Retinal pigment epithelial cell (primary cell): ENCODE data around the gene ABCB8.

Experiments used
- DNase-seq: peaks from one replicate; pipeline ENCODE4 v3.0.0-alpha.2; 2010; ENCODE audit warnings: low read depth
- H3K4me3 ChIP-seq: 2 replicates; pipeline ENCODE4 v1.5.1; 2011; ENCODE audit warnings: mild to moderate bottlenecking, low read length, control low read depth, moderate library complexity
- CTCF ChIP-seq: conservative IDR thresholded peaks from 2 replicates; pipeline ENCODE4 v1.5.1; 2011; ENCODE audit warnings: low read depth, low read length, control low read depth, inconsistent platforms

The ABCB8 gene

GRCh38 chr7:151028948-151029501 lies 775 bp downstream of the ABCB8 start:
- peak overlapping the region; percentile 83 for H3K4me3 ChIP-seq
- DNase-seq, result no peak
- no peak for TF ChIP-seq CTCF

DNA sequence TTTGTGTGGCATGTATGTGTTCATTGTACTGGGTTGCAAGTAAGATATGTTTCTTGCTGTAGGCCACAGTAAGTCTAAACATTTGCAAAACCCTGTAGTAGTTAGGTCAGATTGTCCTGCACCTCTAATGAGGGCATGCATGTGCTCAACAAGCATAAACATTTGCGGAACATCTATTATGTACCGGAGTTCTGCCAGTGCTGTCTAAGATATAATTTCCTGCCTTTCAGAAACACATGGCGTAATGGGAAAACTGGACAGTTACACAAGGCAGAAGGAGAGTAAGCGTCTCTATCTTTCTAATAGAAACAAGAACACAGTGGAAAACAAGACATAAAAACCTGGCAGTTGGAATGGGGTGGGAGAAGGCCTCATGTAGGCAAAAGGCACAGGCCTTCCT lies 2.8 kb downstream of the ABCB8 start:
- DNase-seq, result no peak
- no peak for TF ChIP-seq CTCF

GRCh38 chr7:151032936-151033863 lies 5.0 kb downstream of the ABCB8 start:
- no peak overlapping the region for H3K4me3 ChIP-seq
- DNase-seq, result no peak
- no peak for TF ChIP-seq CTCF

More for the DNA sequence above, 2.8 kb downstream of the ABCB8 start:
- no peak overlapping the region for H3K4me3 ChIP-seq

DNA sequence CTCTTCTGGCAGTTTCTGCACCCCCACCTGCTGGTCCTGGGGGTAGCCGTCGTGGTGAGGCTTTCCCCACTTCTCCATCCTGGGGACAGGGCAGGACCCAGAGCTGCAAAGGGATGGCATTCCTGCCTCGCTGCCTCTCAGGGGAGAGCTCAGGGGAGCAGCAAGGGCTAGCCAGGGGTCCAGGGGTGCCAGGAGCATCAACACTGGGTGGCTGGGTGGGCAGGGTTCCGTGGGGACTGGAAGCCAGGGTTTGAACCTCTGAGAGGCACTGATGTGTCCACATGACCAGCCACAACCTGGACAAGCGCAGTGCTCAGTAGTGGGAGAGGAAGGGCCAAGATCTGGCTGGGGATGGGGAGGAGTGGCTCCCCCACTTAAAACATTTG lies 5.6 kb downstream of the ABCB8 start:
- no peak for DNase-seq
- H3K4me3 ChIP-seq, result no peak overlapping the region

GRCh38 chr7:151034312-151035025 lies 6.2 kb downstream of the ABCB8 start:
- H3K4me3 ChIP-seq, result no peak overlapping the region
- DNase-seq, result no peak
- no peak for TF ChIP-seq CTCF

More for the DNA sequence above, 5.6 kb downstream of the ABCB8 start:
- TF ChIP-seq CTCF, result no peak

GRCh38 chr7:151035026-151035717 lies 6.9 kb downstream of the ABCB8 start:
- no peak for TF ChIP-seq CTCF
- no peak overlapping the region for H3K4me3 ChIP-seq
- no peak for DNase-seq
